ENCODE measurements around the gene FBXW4. TPM values are rescaled to one million over a fixed set of nuclear protein-coding genes. Genes with fewer than 3 reads are reported as not detected.
"Not testable (repeated sequence)": the region's sequence is repeated elsewhere in the genome, so short reads cannot be mapped to it uniquely, and the experiment has no call there.

The FBXW4 gene
- total RNA-seq, 1 experiment from 2014 or later: 14.2 TPM

DNA sequence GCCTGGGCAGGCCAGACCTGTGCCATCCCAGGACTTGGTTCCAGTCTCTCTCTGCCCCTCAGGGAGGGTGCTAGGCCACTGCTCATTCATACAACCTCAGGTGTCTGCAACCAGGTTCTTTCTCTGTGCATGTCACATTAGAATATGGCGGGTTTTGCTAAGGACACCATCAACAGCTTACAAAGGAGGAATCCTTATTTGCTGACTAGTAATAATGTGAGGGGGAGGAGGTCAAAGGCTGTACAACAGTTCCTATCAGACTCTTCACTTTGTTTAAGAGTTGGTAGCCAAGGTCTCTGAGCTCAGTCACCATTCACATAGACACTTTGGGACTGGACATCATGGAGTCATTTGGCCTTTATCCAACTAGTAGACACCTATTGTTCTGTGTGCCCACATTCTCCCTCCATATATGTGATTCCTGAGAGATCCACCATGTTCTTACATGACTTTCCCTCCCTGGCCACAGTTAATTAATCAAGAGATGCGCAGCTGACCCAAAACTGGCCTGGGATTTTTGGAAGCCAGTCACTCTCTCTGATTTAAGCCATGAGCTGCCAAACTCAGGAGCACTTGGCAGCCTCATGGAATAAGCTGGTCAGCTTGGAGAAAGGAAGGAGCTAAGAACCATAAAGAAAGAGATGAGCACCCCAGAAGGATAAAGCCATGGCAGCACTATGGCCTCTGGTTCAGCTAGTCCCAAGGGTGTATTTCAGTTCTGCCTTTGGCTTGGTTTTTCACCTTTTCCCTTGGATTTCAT is 55.6 kb downstream of the FBXW4 start:
- no peaks in the 10 kb centered on the region for H3K36me3 ChIP-seq
- no peaks in the 10 kb centered on the region for H3K4me1 ChIP-seq (replicated peaks)
- no peak overlapping the region for H3K27ac ChIP-seq
- no peak overlapping the region for H3K4me3 ChIP-seq
- no peaks in the 10 kb centered on the region for H3K9me3 ChIP-seq (replicated peaks)
- H3K27me3 ChIP-seq (replicated peaks): no peaks in the 10 kb centered on the region
- DNase-seq (ENCODE audit: low read depth in 1 of 2, low spot score in 2 of 2): no peak

DNA sequence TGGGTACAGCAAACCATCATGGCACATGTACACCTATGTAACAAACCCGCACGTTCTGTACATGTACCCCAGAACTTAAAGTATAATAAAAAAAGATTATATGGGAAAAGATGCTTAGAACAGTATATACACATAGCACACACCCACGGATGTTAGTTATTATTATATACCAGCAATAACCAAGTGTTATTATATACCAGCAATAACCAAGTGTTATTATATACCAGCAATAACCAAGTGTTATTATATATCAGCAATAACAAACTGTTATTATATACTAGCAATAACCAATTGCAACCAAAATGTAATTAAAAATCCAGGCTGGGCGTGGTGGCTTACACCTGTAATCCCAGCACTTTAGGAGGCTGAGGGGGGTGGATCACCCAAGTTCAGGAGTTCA is 61.5 kb downstream of the FBXW4 start:
- H3K36me3 ChIP-seq; H3K9me3 ChIP-seq (replicated peaks); DNase-seq (ENCODE audit: low read depth in 1 of 2, low spot score in 2 of 2); H3K27me3 ChIP-seq (replicated peaks); H3K4me3 ChIP-seq; H3K4me1 ChIP-seq (replicated peaks); H3K27ac ChIP-seq: not testable (repeated sequence)

DNA sequence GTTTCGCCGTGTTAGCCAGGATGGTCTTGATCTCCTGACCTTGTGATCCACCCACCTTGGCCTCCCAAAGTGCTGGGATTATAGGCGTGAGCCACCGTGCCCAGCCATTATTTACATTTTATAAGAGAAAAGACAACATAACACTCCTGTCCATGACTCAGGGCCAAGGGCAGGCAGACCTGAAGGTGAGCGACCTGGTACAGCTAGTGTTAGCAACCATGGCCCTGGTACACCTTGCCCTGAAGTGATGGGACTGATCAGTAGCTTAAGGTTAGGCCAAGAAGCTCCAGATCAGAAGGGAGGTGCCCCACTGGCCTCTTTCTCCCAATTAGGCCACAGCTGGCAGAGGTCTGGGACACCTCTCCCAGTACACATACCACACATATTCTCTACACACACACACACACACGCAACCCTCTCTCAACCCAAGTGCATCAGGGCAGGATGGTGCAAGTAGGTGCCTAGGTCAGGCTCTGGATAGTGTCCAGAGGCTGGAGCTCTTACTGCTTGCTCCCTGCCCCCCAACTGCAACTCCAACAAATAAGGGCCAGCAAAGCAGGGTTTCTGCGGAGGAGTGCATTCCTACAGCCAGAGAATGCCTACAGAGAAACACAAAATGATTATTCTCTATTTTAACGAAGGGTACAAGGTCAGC is 63.0 kb downstream of the FBXW4 start:
- Histone ChIP-seq H3K27ac (no peak overlapping the region), H3K9me3 (replicated peaks) (no peaks in the 10 kb centered on the region), H3K27me3 (replicated peaks) (no peaks in the 10 kb centered on the region), H3K4me1 (replicated peaks) (no peaks in the 10 kb centered on the region), H3K4me3 (no peak overlapping the region), H3K36me3 (peaks cover 3% of the 10 kb centered on the region; the same call in 1 of the 2 replicates)
- no peak for DNase-seq (ENCODE audit: low read depth in 1 of 2, low spot score in 2 of 2)

DNA sequence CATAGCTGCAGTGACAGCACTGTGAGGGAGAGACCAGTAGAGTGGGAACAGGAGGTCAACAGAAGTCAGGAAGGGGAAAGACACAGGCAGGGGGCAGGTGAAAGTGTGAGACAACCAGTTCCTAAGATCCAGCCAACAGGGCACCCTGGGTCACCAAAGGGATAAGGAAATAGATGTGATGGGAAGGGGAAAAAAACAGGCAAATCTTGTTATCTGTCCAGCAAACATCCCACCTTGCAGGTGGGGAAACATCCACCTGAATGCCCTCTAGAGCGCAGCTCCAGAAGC is 64.4 kb downstream of the FBXW4 start:
- H3K9me3 ChIP-seq (replicated peaks): no peaks in the 10 kb centered on the region
- DNase-seq (ENCODE audit: low read depth in 1 of 2, low spot score in 2 of 2): no peak
- no peaks in the 10 kb centered on the region for H3K4me1 ChIP-seq (replicated peaks)
- peaks cover 3% of the 10 kb centered on the region; the same call in 1 of the 2 replicates for H3K36me3 ChIP-seq
- H3K27me3 ChIP-seq (replicated peaks): no peaks in the 10 kb centered on the region
- H3K4me3 ChIP-seq: no peak overlapping the region
- H3K27ac ChIP-seq: no peak overlapping the region

GRCh38 chr10:101629837-101630632 is 64.9 kb downstream of the FBXW4 start:
- DNase-seq (ENCODE audit: low read depth in 1 of 2, low spot score in 2 of 2): no peak
- no peaks in the 10 kb centered on the region for H3K9me3 ChIP-seq (replicated peaks)
- H3K27ac ChIP-seq: no peak overlapping the region
- H3K36me3 ChIP-seq: peaks cover 3% of the 10 kb centered on the region; the same call in 1 of the 2 replicates
- H3K27me3 ChIP-seq (replicated peaks): no peaks in the 10 kb centered on the region
- H3K4me1 ChIP-seq (replicated peaks): no peaks in the 10 kb centered on the region
- H3K4me3 ChIP-seq: no peak overlapping the region

DNA sequence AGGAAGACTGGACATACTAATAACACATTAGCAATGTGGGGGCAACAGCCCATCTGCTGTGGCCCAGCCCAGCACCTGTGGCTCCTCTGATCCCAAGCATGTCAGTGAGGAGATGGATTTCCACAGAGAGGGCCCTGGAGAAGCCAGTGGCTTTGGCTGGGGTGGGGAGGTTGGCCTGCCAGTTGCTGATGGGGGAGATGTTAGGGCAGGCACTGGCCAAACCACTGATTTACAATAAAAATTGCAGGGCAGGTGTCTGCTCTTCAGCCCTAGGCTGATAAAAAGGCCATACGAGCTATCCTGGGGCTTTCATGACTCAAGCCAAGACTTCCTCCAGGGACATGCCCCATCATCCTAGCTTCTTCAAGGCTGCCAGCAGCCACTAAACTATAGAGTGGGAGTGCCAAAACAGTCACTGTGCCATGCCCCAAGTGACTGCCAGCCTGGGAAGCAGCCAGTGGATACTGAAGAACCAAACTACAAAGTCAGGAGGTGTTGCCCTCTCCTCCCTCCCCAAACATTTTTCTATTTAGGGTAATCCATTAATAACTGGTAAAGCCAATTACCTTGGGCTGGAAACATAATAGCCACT is 69.1 kb downstream of the FBXW4 start:
- DNase-seq (ENCODE audit: low read depth in 1 of 2, low spot score in 2 of 2): no peak
- H3K27ac ChIP-seq: no peak overlapping the region
- no peaks in the 10 kb centered on the region for H3K4me1 ChIP-seq (replicated peaks)
- H3K4me3 ChIP-seq: no peak overlapping the region
- H3K27me3 ChIP-seq (replicated peaks): no peaks in the 10 kb centered on the region
- no peaks in the 10 kb centered on the region for H3K9me3 ChIP-seq (replicated peaks)
- peaks cover 3% of the 10 kb centered on the region; the same call in 1 of the 2 replicates for H3K36me3 ChIP-seq

GRCh38 chr10:101624526-101625102 is 70.4 kb downstream of the FBXW4 start:
- no peak overlapping the region for H3K27ac ChIP-seq
- no peaks in the 10 kb centered on the region; the same call in 1 of the 2 replicates for H3K36me3 ChIP-seq
- no peaks in the 10 kb centered on the region for H3K27me3 ChIP-seq (replicated peaks)
- DNase-seq (ENCODE audit: low read depth in 1 of 2, low spot score in 2 of 2): no peak
- no peaks in the 10 kb centered on the region for H3K4me1 ChIP-seq (replicated peaks)
- H3K4me3 ChIP-seq: no peak overlapping the region
- no peaks in the 10 kb centered on the region for H3K9me3 ChIP-seq (replicated peaks)

DNA sequence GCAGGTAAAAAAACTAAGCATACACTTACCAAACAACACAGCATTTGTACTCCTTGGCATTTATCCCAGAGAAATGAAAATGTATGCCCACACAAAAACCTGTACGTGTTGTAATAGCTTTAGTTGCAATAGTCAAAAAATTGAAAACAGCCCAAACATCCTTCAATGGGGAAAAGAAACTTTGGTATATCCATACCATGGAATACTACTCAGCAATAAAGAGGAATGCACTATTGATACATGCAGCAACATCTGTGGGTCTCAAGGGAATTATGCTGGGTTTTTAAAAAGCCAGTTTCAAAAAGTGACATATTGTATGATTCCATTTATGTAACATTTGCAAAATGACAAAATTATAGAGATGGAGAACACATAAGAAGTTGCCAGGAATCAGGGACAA is 71.4 kb downstream of the FBXW4 start:
- Histone ChIP-seq H3K27ac (no peak overlapping the region), H3K36me3 (no peaks in the 10 kb centered on the region; the same call in 1 of the 2 replicates), H3K4me1 (replicated peaks) (no peaks in the 10 kb centered on the region), H3K27me3 (replicated peaks) (no peaks in the 10 kb centered on the region), H3K4me3 (no peak overlapping the region), H3K9me3 (replicated peaks) (no peaks in the 10 kb centered on the region)
- DNase-seq (ENCODE audit: low read depth in 1 of 2, low spot score in 2 of 2): no peak

GRCh38 chr10:101619983-101620382 is 75.0 kb downstream of the FBXW4 start:
- no peaks in the 10 kb centered on the region for H3K27me3 ChIP-seq (replicated peaks)
- no peak for DNase-seq (ENCODE audit: low read depth in 1 of 2, low spot score in 2 of 2)
- no peak overlapping the region for H3K4me3 ChIP-seq
- no peaks in the 10 kb centered on the region; the same call in 1 of the 2 replicates for H3K36me3 ChIP-seq
- H3K4me1 ChIP-seq (replicated peaks): no peaks in the 10 kb centered on the region
- H3K27ac ChIP-seq: no peak overlapping the region
- no peaks in the 10 kb centered on the region for H3K9me3 ChIP-seq (replicated peaks)

GRCh38 chr10:101618871-101619270 is 76.1 kb downstream of the FBXW4 start:
- H3K4me1 ChIP-seq (replicated peaks): no peaks in the 10 kb centered on the region
- no peak overlapping the region for H3K27ac ChIP-seq
- no peaks in the 10 kb centered on the region; the same call in 1 of the 2 replicates for H3K36me3 ChIP-seq
- no peak for DNase-seq (ENCODE audit: low read depth in 1 of 2, low spot score in 2 of 2)
- no peaks in the 10 kb centered on the region for H3K27me3 ChIP-seq (replicated peaks)
- H3K4me3 ChIP-seq: no peak overlapping the region
- no peaks in the 10 kb centered on the region for H3K9me3 ChIP-seq (replicated peaks)

DNA sequence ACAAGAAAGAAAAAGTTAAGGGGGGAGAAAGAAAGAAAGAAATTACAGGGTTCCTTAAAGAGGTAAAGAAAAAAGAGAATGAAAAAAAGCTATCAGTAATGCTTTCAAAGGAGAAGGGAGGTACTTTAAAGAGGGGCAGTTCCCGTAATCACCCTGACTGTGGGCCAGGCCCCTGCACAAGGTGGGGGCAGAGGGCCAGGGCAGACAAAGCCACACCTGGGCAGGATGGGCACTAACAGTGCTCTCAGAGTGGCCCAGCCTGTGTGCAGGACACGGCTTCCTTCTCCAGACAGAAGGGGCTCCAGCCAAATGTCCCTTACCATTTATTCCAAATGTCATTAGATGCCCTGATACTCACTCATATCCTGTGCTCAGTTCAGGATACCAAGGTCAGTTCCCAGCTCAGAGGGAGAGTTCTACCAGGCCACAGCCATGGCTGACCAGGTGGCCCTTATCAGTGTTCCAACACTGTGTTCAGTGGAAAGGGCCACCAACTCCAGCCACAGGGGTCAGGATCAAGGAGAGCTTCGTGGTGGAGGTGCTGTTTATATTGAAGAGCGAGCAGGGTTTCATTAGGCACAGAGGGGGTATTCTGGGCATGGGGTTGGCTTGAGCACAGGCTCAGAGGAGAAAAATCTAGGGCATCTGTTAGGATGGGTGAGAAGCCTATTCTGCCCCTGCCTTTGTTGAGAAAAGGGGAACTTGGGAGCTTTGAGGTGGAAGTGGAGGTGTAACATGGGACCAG is 77.0 kb downstream of the FBXW4 start:
- no peaks in the 10 kb centered on the region; the same call in 1 of the 2 replicates for H3K36me3 ChIP-seq
- H3K27me3 ChIP-seq (replicated peaks): no peaks in the 10 kb centered on the region
- H3K27ac ChIP-seq: no peak overlapping the region
- H3K9me3 ChIP-seq (replicated peaks): no peaks in the 10 kb centered on the region
- no peaks in the 10 kb centered on the region for H3K4me1 ChIP-seq (replicated peaks)
- H3K4me3 ChIP-seq: no peak overlapping the region
- DNase-seq (ENCODE audit: low read depth in 1 of 2, low spot score in 2 of 2): no peak

GRCh38 chr10:101617102-101617823 is 77.7 kb downstream of the FBXW4 start:
- Histone ChIP-seq H3K9me3 (replicated peaks) (no peaks in the 10 kb centered on the region), H3K27ac (no peak overlapping the region), H3K36me3 (no peaks in the 10 kb centered on the region; the same call in 1 of the 2 replicates), H3K4me1 (replicated peaks) (no peaks in the 10 kb centered on the region), H3K4me3 (no peak overlapping the region), H3K27me3 (replicated peaks) (no peaks in the 10 kb centered on the region)
- DNase-seq (ENCODE audit: low read depth in 1 of 2, low spot score in 2 of 2): no peak

Data from SJSA1 (cell line).